HepG2 (cell line): ENCODE measurements around the gene CXCR5. TPM values are rescaled to one million over a fixed set of nuclear protein-coding genes. Genes with fewer than 3 reads are reported as not detected.

ENCODE experiments used
- BHLHE40 ChIP-seq: IDR thresholded peaks from 2 replicates; pipeline ENCODE4 v1.6.1; 2011; ENCODE audit warnings: low read length, improper control_type of control experiment
- CREB3 ChIP-seq: sonication (generic); formaldehyde crosslinking; IDR thresholded peaks from 2 replicates; pipeline ENCODE4 v1.5.0; 2020; ENCODE audit warnings: missing genetic modification reagents
- ELF3 ChIP-seq: IDR thresholded peaks from 2 replicates; pipeline ENCODE4 v1.6.1; 2016; ENCODE audit warnings: missing genetic modification reagents, missing compliant biosample characterization
- ESRRA ChIP-seq: sonication (generic); formaldehyde crosslinking; IDR thresholded peaks from 2 replicates; pipeline ENCODE4 v1.5.1; 2020; ENCODE audit warnings: mild to moderate bottlenecking, low read depth, missing genetic modification reagents
- HES4 ChIP-seq: sonication (generic); formaldehyde crosslinking; IDR thresholded peaks from 2 replicates; pipeline ENCODE4 v1.9.0; 2021; ENCODE audit warnings: mild to moderate bottlenecking, missing genetic modification reagents, borderline replicate concordance
- MATR3 ChIP-seq: sonication (generic); formaldehyde crosslinking; IDR thresholded peaks from 2 replicates; pipeline ENCODE4 v1.4.0; 2020; ENCODE audit warnings: missing genetic modification reagents
- NAIF1 ChIP-seq: sonication (generic); formaldehyde crosslinking; IDR thresholded peaks from 2 replicates; pipeline ENCODE4 v1.5.0; 2020; ENCODE audit warnings: mild to moderate bottlenecking, missing genetic modification reagents, borderline replicate concordance
- NCOR1 ChIP-seq: fragments of 200-600 bp; sonication (generic); IDR thresholded peaks from 2 replicates; pipeline ENCODE4 v1.7.0; 2017; ENCODE audit warnings: antibody characterized with exemption, low read length, borderline replicate concordance
- RARA ChIP-seq: IDR thresholded peaks from 2 replicates; pipeline ENCODE4 v1.6.1; 2016; ENCODE audit warnings: missing genetic modification reagents, missing compliant biosample characterization
- RXRB ChIP-seq: IDR thresholded peaks from 2 replicates; pipeline ENCODE4 v1.6.1; 2016; ENCODE audit warnings: borderline replicate concordance, missing genetic modification reagents, missing compliant biosample characterization
- SIX1 ChIP-seq: sonication (generic); formaldehyde crosslinking; IDR thresholded peaks from 2 replicates; pipeline ENCODE4 v1.4.0; 2020; ENCODE audit warnings: missing genetic modification reagents, borderline replicate concordance
- SMAD3 ChIP-seq: sonication (generic); formaldehyde crosslinking; IDR thresholded peaks from 2 replicates; pipeline ENCODE4 v1.4.0; 2020; ENCODE audit warnings: missing genetic modification reagents
- TEAD3 ChIP-seq: optimal IDR thresholded peaks from 2 replicates; pipeline ENCODE3; 2016; ENCODE audit warnings: borderline replicate concordance
- U2AF1 ChIP-seq: fragments of 200-400 bp; formaldehyde crosslinking; optimal IDR thresholded peaks from 2 replicates; pipeline ENCODE3; 2017; ENCODE audit warnings: mild to moderate bottlenecking, low read depth, low read length
- ZNF136 ChIP-seq: sonication (generic); formaldehyde crosslinking; IDR thresholded peaks from 2 replicates; pipeline ENCODE4 v1.8.1; 2022; ENCODE audit warnings: low read depth, mild to moderate bottlenecking, moderate library complexity, missing genetic modification reagents
- ZNF225 ChIP-seq: sonication (generic); formaldehyde crosslinking; IDR thresholded peaks from 2 replicates; pipeline ENCODE4 v1.4.0; 2020; ENCODE audit warnings: mild to moderate bottlenecking, missing genetic modification reagents
- ZNF318 ChIP-seq: sonication (generic); formaldehyde crosslinking; IDR thresholded peaks from 2 replicates; pipeline ENCODE4 v1.4.0; 2020; ENCODE audit warnings: mild to moderate bottlenecking, missing genetic modification reagents
- ZNF616 ChIP-seq: sonication (generic); formaldehyde crosslinking; IDR thresholded peaks from 2 replicates; pipeline ENCODE4 v1.5.0; 2020; ENCODE audit warnings: low read depth, mild to moderate bottlenecking, missing genetic modification reagents
- ZNF629 ChIP-seq: sonication (generic); formaldehyde crosslinking; conservative IDR thresholded peaks from 2 replicates; pipeline ENCODE4 v1.5.0; 2020; ENCODE audit warnings: missing genetic modification reagents
- ZNF788 ChIP-seq: sonication (generic); formaldehyde crosslinking; IDR thresholded peaks from 2 replicates; pipeline ENCODE4 v1.5.0; 2020; ENCODE audit warnings: mild to moderate bottlenecking, missing genetic modification reagents, borderline replicate concordance
- ZNF816 ChIP-seq: sonication (generic); formaldehyde crosslinking; IDR thresholded peaks from 2 replicates; pipeline ENCODE4 v1.8.0; 2022; ENCODE audit warnings: missing genetic modification reagents, mild to moderate bottlenecking, borderline replicate concordance
- ZSCAN31 ChIP-seq: sonication (generic); formaldehyde crosslinking; IDR thresholded peaks from 2 replicates; pipeline ENCODE4 v1.5.0; 2020; ENCODE audit warnings: low read depth, mild to moderate bottlenecking, missing genetic modification reagents
- polyA plus RNA-seq, 8 experiments: library from polyadenylated mRNA; depleted of rRNA in 3 of 8; stranded (reverse) in 7 of 8; unstranded in 1 of 8; fragments of >200 nt; fragmentation: Illumina TruSeq in 4 of 8; extraction: Trizol in 4 of 8; gene quantifications; 2 replicates each; pipeline versions ENCODE4 v1.2.1 to v1.2.3, GENCODE V29; 2011 to 2016; ENCODE audit warnings: low read depth in 4 of 8, missing spikeins in 1 of 8, mixed read lengths in 1 of 8; ENCODE audit not compliant: insufficient read depth in 1 of 8
- total RNA-seq, 5 experiments: library from RNA; depleted of rRNA; stranded (reverse); fragments of >200 nt; fragmentation: Illumina TruSeq; extraction: Trizol; gene quantifications; 2 replicates each; pipeline ENCODE4 v1.2.3, GENCODE V29; 2016; ENCODE audit warnings: low read depth in 1 of 5

CXCR5 gene
- total and polyA plus RNA-seq, 2 of the 13 experiments (the other 11 are each of a cell fraction or from before 2014, with no cell fraction given) = not detected

GRCh38 chr11:118917481-118918127, 33.9 kb downstream of the CXCR5 start (continued):
- TF ChIP-seq ZNF318 (CRISPR knock-in tag) (no peak), ZNF136 (CRISPR knock-in tag) (no peak), NAIF1 (CRISPR knock-in tag) (no peak), SIX1 (CRISPR knock-in tag) (no peak), ELF3 (peak; percentile 23; the same call in 1 of the 2 replicates), ZSCAN31 (CRISPR knock-in tag) (0 out of 2 replicates have a peak, but pooled peaks have one; percentile 14), ZNF788 (CRISPR knock-in tag) (no peak), NCOR1 (0 out of 2 replicates have a peak, but pooled peaks have one; percentile 32), BHLHE40 (peak; percentile 5; the same call in 1 of the 2 replicates), SMAD3 (CRISPR knock-in tag) (no peak), TEAD3 (CRISPR knock-in tag) (peak; percentile 13), ESRRA (CRISPR knock-in tag) (no peak), ZNF816 (CRISPR knock-in tag) (no peak), ZNF225 (CRISPR knock-in tag) (no peak), RXRB (CRISPR knock-in tag) (no peak), U2AF1 (no peak), ZNF616 (CRISPR knock-in tag) (no peak), CREB3 (CRISPR knock-in tag) (no peak), HES4 (CRISPR knock-in tag) (0 out of 2 replicates have a peak, but pooled peaks have one; percentile 33), RARA (CRISPR knock-in tag) (0 out of 2 replicates have a peak, but pooled peaks have one; percentile 25), MATR3 (CRISPR knock-in tag) (no peak), ZNF629 (no peak)
